GM23338 (cell line): Measurements from ENCODE around the gene B4GALT5. TPM values are rescaled to one million over a fixed set of nuclear protein-coding genes. Genes with fewer than 3 reads are reported as not detected.

ENCODE experiments used
- ATAC-seq: fragments of 200-7000 bp; cut with Tn5 transposase; 3 replicates; pipeline ENCODE4 v1.9.1; 2020
- DNase-seq: peaks from one replicate; pipeline ENCODE4 v3.0.0-alpha.2; 2015; ENCODE audit warnings: low spot score
- H2AFZ ChIP-seq: fragments of 200-600 bp; sonication (generic); 2 replicates; pipeline ENCODE4 v1.8.0; 2016; ENCODE audit warnings: antibody characterized with exemption, mild to moderate bottlenecking, moderate library complexity
- H3F3A ChIP-seq: fragments of 200-600 bp; sonication (generic); replicated peaks from 2 replicates; pipeline ENCODE4 v1.8.0; 2017; ENCODE audit warnings: antibody characterized with exemption, mixed run types, low read depth
- H3K27ac ChIP-seq: fragments of 200-600 bp; sonication (generic); 2 replicates; pipeline ENCODE4 v1.6.1; 2016; ENCODE audit warnings: low read depth
- H3K27me3 ChIP-seq: fragments of 200-600 bp; sonication (generic); 2 replicates; pipeline ENCODE4 v1.8.0; 2016; ENCODE audit warnings: mild to moderate bottlenecking, mixed run types, moderate library complexity; ENCODE audit not compliant: insufficient read depth
- H3K36me3 ChIP-seq: fragments of 200-600 bp; sonication (generic); 2 replicates; pipeline ENCODE4 v1.8.0; 2016; ENCODE audit warnings: mild to moderate bottlenecking; ENCODE audit not compliant: insufficient read depth
- H3K4me1 ChIP-seq: fragments of 200-600 bp; sonication (generic); 2 replicates; pipeline ENCODE4 v1.8.0; 2016; ENCODE audit warnings: mild to moderate bottlenecking, moderate library complexity; ENCODE audit not compliant: insufficient read depth
- H3K4me2 ChIP-seq: fragments of 200-600 bp; sonication (generic); 2 replicates; pipeline ENCODE4 v1.7.1; 2017; ENCODE audit warnings: mixed run types
- H3K4me3 ChIP-seq: fragments of 200-600 bp; sonication (generic); 2 replicates; pipeline ENCODE4 v1.6.1; 2016; ENCODE audit warnings: mixed run types
- H3K79me2 ChIP-seq: fragments of 200-600 bp; sonication (generic); replicated peaks from 2 replicates; pipeline ENCODE4 v1.8.0; 2017; ENCODE audit warnings: mild to moderate bottlenecking; ENCODE audit not compliant: insufficient read depth
- H3K9me2 ChIP-seq: fragments of 200-600 bp; sonication (generic); 2 replicates; pipeline ENCODE4 v1.8.0; 2017; ENCODE audit not compliant: insufficient read depth
- H4K20me1 ChIP-seq: fragments of 200-600 bp; sonication (generic); replicated peaks from 2 replicates; pipeline ENCODE4 v1.8.0; 2017; ENCODE audit warnings: mild to moderate bottlenecking; ENCODE audit not compliant: insufficient read depth
- H3K27ac Mint-ChIP-seq: 2 replicates; pipeline ENCODE4 v1.8.0; 2020; ENCODE audit warnings: inconsistent platforms, mild to moderate bottlenecking, moderate library complexity, mixed read lengths
- H3K27me3 Mint-ChIP-seq: 3 replicates; pipeline ENCODE4 v1.8.0; 2022; ENCODE audit warnings: low read depth, mild to moderate bottlenecking, moderate library complexity, mixed read lengths, inconsistent platforms; ENCODE audit not compliant: insufficient read depth, poor library complexity
- H3K36me3 Mint-ChIP-seq: 3 replicates; pipeline ENCODE4 v1.8.0; 2021; ENCODE audit warnings: low read depth, mild to moderate bottlenecking, inconsistent platforms, moderate library complexity, mixed read lengths
- H3K4me1 Mint-ChIP-seq: 3 replicates; pipeline ENCODE4 v1.8.0; 2020; ENCODE audit warnings: mild to moderate bottlenecking, inconsistent platforms, mixed read lengths
- H3K4me3 Mint-ChIP-seq: 3 replicates; pipeline ENCODE4 v1.8.0; 2021; ENCODE audit warnings: moderate library complexity, mild to moderate bottlenecking, inconsistent platforms, mixed read lengths
- H3K9me3 Mint-ChIP-seq: 3 replicates; pipeline ENCODE4 v1.8.0; 2020; ENCODE audit warnings: moderate library complexity, mild to moderate bottlenecking, inconsistent platforms, mixed read lengths
- CREB1 ChIP-seq: fragments of 250-450 bp; sonication (Bioruptor Pico); IDR thresholded peaks from 2 replicates; pipeline ENCODE4 v1.5.0; 2020; ENCODE audit warnings: low read depth, mild to moderate bottlenecking, moderate library complexity
- CTCF ChIP-seq, 2 experiments: fragments of 200-600 bp in 1 of 2; sonication (generic) in 1 of 2; conservative IDR thresholded peaks; 2 replicates each; pipeline versions ENCODE4 v1.5.1 to v1.6.1; 2016 to 2017; ENCODE audit warnings: antibody characterized with exemption in 2 of 2, low read depth in 2 of 2, mild to moderate bottlenecking in 2 of 2, moderate library complexity in 1 of 2
- ETS1 ChIP-seq: IDR thresholded peaks from 2 replicates; pipeline ENCODE4 v1.6.1; 2016; ENCODE audit warnings: antibody characterized with exemption
- EZH2 ChIP-seq: fragments of 200-600 bp; sonication (generic); IDR thresholded peaks from one replicate; pipeline ENCODE4 v1.8.0; 2017; ENCODE audit warnings: antibody characterized with exemption, mild to moderate bottlenecking, low read depth; ENCODE audit not compliant: unreplicated experiment
- EZH2phosphoT487 ChIP-seq: fragments of 200-600 bp; sonication (generic); IDR thresholded peaks from one replicate; pipeline ENCODE4 v1.8.1; 2018; ENCODE audit warnings: antibody characterized with exemption; ENCODE audit not compliant: unreplicated experiment
- JUNB ChIP-seq: IDR thresholded peaks from one replicate; pipeline ENCODE4 v1.6.1; 2016; ENCODE audit warnings: antibody characterized with exemption; ENCODE audit not compliant: unreplicated experiment
- NANOG ChIP-seq: IDR thresholded peaks from 2 replicates; pipeline ENCODE4 v1.6.1; 2016; ENCODE audit warnings: antibody characterized with exemption, borderline replicate concordance
- POLR2AphosphoS5 ChIP-seq: IDR thresholded peaks from 2 replicates; pipeline ENCODE4 v1.6.1; 2016; ENCODE audit warnings: antibody characterized with exemption, low read depth
- REST ChIP-seq: IDR thresholded peaks from one replicate; pipeline ENCODE4 v1.6.1; 2018; ENCODE audit warnings: antibody characterized with exemption; ENCODE audit not compliant: unreplicated experiment
- STAT1 ChIP-seq: IDR thresholded peaks from one replicate; pipeline ENCODE4 v1.6.1; 2016; ENCODE audit warnings: antibody characterized with exemption; ENCODE audit not compliant: unreplicated experiment
- ZNF114 ChIP-seq: fragments of 250-450 bp; sonication (Bioruptor Pico); IDR thresholded peaks from 2 replicates; pipeline ENCODE4 v1.5.0; 2020; ENCODE audit warnings: mild to moderate bottlenecking, moderate library complexity
- ZNF331 ChIP-seq: fragments of 250-450 bp; sonication (Bioruptor Pico); IDR thresholded peaks from 2 replicates; pipeline ENCODE4 v1.5.0; 2020; ENCODE audit warnings: low read depth, mild to moderate bottlenecking, moderate library complexity
- ZNF462 ChIP-seq: fragments of 250-450 bp; sonication (Bioruptor Pico); IDR thresholded peaks from 2 replicates; pipeline ENCODE4 v1.5.0; 2020; ENCODE audit warnings: mild to moderate bottlenecking, moderate library complexity
- polyA plus RNA-seq: library from polyadenylated mRNA; unstranded; fragments of >200 nt; fragmentation: Nextera tagmentation; extraction: Ambion mirVana; gene quantifications from 2 replicates; pipeline ENCODE4 v1.2.1, GENCODE V29; 2016
- total RNA-seq: library from RNA; depleted of rRNA; stranded (reverse); fragments of >200 nt; shearing (Covaris generic); gene quantifications from 2 replicates; pipeline ENCODE4 v1.2.3, GENCODE V29; 2014

The B4GALT5 gene
- total and polyA plus RNA-seq, 2 experiments from 2014 or later = 19.1 to 50.3 TPM

GRCh38 chr20:49758781-49759180 is 45.1 kb upstream of the B4GALT5 start:
- H3K36me3 ChIP-seq = no peaks in the 10 kb centered on the region
- H3K4me1 ChIP-seq = peaks cover 19% of the 10 kb centered on the region
- H3K4me3 ChIP-seq = no peak overlapping the region
- H4K20me1 ChIP-seq = no peaks in the 10 kb centered on the region
- no peaks in the 10 kb centered on the region for H3K27me3 ChIP-seq
- TF ChIP-seq NANOG (no peak), REST (no peak), ZNF114 (CRISPR knock-in tag) (no peak), EZH2 (no peak), CREB1 (CRISPR knock-in tag) (no peak), STAT1 (no peak), EZH2phosphoT487 (no peak), ETS1 (no peak), CTCF (conservative IDR thresholded peaks at IDR 0.05; ENCODE audit: low read depth in 2 of 2) (no peak), ZNF331 (CRISPR knock-in tag) (no peak), JUNB (no peak), POLR2AphosphoS5 (no peak), ZNF462 (CRISPR knock-in tag) (no peak; the same call in 1 of the 2 replicates)
- Mint-ChIP-seq H3K9me3 (no peaks in the 10 kb centered on the region), H3K4me1 (peaks cover 27% of the 10 kb centered on the region), H3K4me3 (no peak overlapping the region), H3K27ac (peak overlapping the region; percentile 69; the same call in 1 of the 2 replicates), H3K36me3 (no peaks in the 10 kb centered on the region; the same call in 2 of the 3 replicates), H3K27me3 (peaks cover 13% of the 10 kb centered on the region)
- H3K4me2 ChIP-seq = peak overlapping the region; percentile 62; the same call in 1 of the 2 replicates
- DNase-seq = peak; percentile 58
- 0 out of 2 replicates have a peak, but pooled peaks cover 3% of the 10 kb centered on the region for H3F3A ChIP-seq
- no peaks in the 10 kb centered on the region for H3K79me2 ChIP-seq
- peak; percentile 88 for ATAC-seq
- H3K9me2 ChIP-seq = no peaks in the 10 kb centered on the region
- peak overlapping the region; percentile 65; the same call in 1 of the 2 replicates for H3K27ac ChIP-seq
- H2AFZ ChIP-seq = peak overlapping the region; percentile 99
